Measurements from ENCODE around the gene PNPLA3. TPM values are rescaled to one million over a fixed set of nuclear protein-coding genes. Genes with fewer than 3 reads are reported as not detected.

PNPLA3 gene
- total RNA-seq, 2 donors from 2014 or later: not detected

DNA sequence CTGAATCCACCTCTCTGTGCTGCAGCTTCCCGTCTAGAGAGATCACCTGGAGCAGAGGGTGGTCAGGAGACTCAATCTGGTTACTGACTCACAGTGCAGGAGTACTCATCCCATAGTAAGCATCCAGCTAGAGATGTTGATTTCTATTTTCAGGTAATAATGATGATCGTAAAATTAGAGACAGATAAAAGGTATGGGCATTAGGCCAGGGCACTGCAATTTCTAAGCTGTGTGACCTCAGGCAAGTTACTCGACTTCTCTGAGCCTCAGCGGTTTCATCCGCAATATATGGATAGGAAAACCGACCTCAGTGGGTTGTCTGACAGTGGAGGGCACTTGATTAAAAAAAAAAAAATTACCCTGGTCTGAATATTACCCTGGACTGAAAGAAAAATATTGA is 17.8 kb downstream of the PNPLA3 start:
- Histone ChIP-seq H3K4me1 (ENCODE audit: control insufficient read depth in 1 of 2, low read depth in 2 of 2) (no peaks in the 10 kb centered on the region), H3K36me3 (no peaks in the 10 kb centered on the region), H3K27me3 (replicated peaks; ENCODE audit: insufficient read depth) (no peaks in the 10 kb centered on the region), H3K9me3 (no peaks in the 10 kb centered on the region), H3K4me3 (no peak overlapping the region), H3K27ac (no peak overlapping the region)
- ATAC-seq (ENCODE audit: insufficient number of reproducible peaks, low FRiP score, low read depth) (no peak), DNase-seq (ENCODE audit: low spot score) (no peak)
- no peak for TF ChIP-seq CTCF (IDR thresholded peaks at IDR 0.05)

DNA sequence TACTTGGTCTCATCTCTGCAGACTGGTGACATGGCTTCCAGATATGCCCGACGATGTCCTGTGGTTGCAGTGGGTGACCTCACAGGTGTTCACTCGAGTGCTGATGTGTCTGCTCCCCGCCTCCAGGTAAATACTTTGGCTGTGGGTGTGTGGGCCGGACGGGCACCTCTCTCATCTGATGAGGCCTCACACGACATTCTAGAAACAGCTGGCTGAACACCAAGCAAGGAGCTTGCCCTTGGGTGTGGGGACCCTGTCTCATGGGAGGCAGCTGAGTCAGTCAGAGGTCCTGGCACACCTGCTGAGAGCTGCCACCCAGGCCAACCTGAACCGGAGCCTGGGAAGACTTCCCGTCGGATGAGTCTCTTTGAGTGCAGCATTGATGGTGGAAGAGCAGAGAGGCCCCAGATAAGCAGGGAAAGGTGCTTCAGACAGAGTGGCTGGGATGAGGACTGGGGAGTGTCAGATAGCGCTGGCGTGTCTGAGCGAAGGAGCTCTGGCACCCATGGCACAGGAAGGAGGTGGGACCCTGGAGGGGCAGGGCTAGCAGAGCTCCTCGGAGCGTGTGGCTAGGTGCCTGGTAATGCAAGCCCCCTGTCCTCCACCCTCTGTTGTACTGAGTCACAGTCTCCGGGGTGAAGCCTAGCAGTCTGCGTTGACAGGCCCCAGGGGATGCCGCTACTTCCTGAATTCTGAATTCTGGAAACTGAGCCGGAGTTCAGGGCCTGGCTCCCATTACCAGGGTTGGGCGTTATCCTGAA is 21.2 kb downstream of the PNPLA3 start:
- no peak for TF ChIP-seq CTCF (IDR thresholded peaks at IDR 0.05)
- no peaks in the 10 kb centered on the region for H3K4me1 ChIP-seq (ENCODE audit: control insufficient read depth in 1 of 2, low read depth in 2 of 2)
- DNase-seq (ENCODE audit: low spot score): no peak
- no peak for ATAC-seq (ENCODE audit: insufficient number of reproducible peaks, low FRiP score, low read depth)
- H3K4me3 ChIP-seq: no peak overlapping the region
- H3K27me3 ChIP-seq (replicated peaks; ENCODE audit: insufficient read depth): no peaks in the 10 kb centered on the region
- no peaks in the 10 kb centered on the region for H3K9me3 ChIP-seq
- H3K36me3 ChIP-seq: no peaks in the 10 kb centered on the region
- no peak overlapping the region for H3K27ac ChIP-seq

DNA sequence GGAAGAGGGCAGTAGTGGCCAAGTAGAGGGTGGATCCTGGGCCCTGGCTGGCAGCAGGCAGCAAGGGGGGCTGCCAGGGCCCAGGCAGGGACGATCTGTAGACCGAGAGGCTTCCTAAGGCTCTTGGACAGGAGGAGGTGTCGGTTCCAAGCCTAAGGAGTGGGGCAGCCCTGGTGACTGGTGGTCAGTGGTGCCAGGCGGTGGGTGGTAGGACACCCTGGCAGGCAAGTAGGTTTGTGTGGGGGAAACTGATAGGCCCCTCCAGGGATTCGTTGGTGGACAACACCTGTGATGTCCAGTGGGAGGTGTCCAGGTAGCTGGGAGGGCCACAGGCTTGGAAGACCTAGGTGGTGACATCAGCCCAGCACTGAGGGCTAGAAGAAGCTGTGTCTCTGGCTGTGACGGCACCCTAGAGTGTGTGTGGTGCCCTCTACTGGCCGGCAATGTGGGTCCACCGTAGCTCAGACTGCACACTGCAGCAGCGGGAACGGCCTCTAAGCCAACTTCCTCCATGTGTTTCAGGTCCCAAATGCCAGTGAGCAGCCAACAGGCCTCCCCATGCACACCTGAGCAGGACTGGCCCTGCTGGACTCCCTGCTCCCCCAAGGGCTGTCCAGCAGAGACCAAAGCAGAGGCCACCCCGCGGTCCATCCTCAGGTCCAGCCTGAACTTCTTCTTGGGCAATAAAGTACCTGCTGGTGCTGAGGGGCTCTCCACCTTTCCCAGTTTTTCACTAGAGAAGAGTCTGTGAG is 22.2 kb downstream of the PNPLA3 start:
- DNase-seq (ENCODE audit: low spot score): no peak
- no peak overlapping the region for H3K4me3 ChIP-seq
- no peaks in the 10 kb centered on the region for H3K9me3 ChIP-seq
- no peak for TF ChIP-seq CTCF (IDR thresholded peaks at IDR 0.05)
- ATAC-seq (ENCODE audit: insufficient number of reproducible peaks, low FRiP score, low read depth): no peak
- no peaks in the 10 kb centered on the region for H3K36me3 ChIP-seq
- H3K27me3 ChIP-seq (replicated peaks; ENCODE audit: insufficient read depth): no peaks in the 10 kb centered on the region
- no peaks in the 10 kb centered on the region for H3K4me1 ChIP-seq (ENCODE audit: control insufficient read depth in 1 of 2, low read depth in 2 of 2)
- H3K27ac ChIP-seq: no peak overlapping the region

DNA sequence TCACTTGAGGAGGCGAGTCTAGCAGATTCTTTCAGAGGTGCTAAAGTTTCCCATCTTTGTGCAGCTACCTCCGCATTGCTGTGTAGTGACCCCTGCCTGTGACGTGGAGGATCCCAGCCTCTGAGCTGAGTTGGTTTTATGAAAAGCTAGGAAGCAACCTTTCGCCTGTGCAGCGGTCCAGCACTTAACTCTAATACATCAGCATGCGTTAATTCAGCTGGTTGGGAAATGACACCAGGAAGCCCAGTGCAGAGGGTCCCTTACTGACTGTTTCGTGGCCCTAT is 22.7 kb downstream of the PNPLA3 start:
- Histone ChIP-seq H3K4me3 (no peak overlapping the region), H3K4me1 (ENCODE audit: control insufficient read depth in 1 of 2, low read depth in 2 of 2) (no peaks in the 10 kb centered on the region), H3K9me3 (no peaks in the 10 kb centered on the region), H3K36me3 (no peaks in the 10 kb centered on the region), H3K27ac (no peak overlapping the region), H3K27me3 (replicated peaks; ENCODE audit: insufficient read depth) (no peaks in the 10 kb centered on the region)
- ATAC-seq (ENCODE audit: insufficient number of reproducible peaks, low FRiP score, low read depth) (no peak), DNase-seq (ENCODE audit: low spot score) (no peak)
- no peak for TF ChIP-seq CTCF (IDR thresholded peaks at IDR 0.05)

DNA sequence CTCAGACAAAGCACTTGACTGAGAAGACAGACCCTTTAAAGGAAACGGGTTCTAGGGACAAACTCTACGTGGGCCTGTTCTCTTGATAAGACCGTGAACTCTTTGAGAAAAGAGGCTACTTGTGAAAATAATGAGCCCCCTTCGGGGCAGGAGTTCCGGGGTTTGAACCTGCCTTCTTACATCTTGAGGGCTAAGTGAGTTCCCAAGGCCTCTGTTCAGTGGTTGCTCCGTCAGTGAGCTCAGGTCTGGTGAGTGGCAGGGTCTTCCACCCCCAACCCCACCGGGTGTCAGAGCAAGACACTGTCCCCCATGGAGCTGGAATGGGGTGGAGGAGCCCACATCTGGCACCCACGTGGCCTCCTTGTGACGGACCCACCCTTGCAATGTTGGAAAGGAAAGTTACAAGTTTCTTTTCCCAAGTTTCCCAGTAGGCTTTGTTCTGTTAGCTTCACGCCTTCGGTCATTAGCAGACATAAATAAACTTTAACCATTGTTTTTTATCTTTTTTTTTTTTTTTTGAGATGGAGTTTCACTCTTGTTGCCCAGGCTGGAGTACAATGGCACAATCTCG is 25.3 kb downstream of the PNPLA3 start:
- H3K36me3 ChIP-seq: no peaks in the 10 kb centered on the region
- no peak for TF ChIP-seq CTCF (IDR thresholded peaks at IDR 0.05)
- H3K4me3 ChIP-seq: no peak overlapping the region
- no peaks in the 10 kb centered on the region for H3K27me3 ChIP-seq (replicated peaks; ENCODE audit: insufficient read depth)
- ATAC-seq (ENCODE audit: insufficient number of reproducible peaks, low FRiP score, low read depth): no peak
- DNase-seq (ENCODE audit: low spot score): no peak
- H3K9me3 ChIP-seq: no peaks in the 10 kb centered on the region
- H3K27ac ChIP-seq: no peak overlapping the region
- no peaks in the 10 kb centered on the region for H3K4me1 ChIP-seq (ENCODE audit: control insufficient read depth in 1 of 2, low read depth in 2 of 2)

Data from thoracic aorta (tissue), 2 donors.